Hepatocyte (in vitro differentiated cells): ENCODE measurements around the gene CXCR4.

Experiments
- EZH2 ChIP-seq: fragments of 200-600 bp; sonication (generic); IDR thresholded peaks from 2 replicates; pipeline ENCODE4 v1.6.1; 2016; ENCODE audit warnings: antibody characterized with exemption, mild to moderate bottlenecking, borderline replicate concordance
- TF ChIP-seq, protein P1 (sequence below): fragments of 200-600 bp; sonication (generic); IDR thresholded peaks from 2 replicates; pipeline ENCODE4 v1.5.1; 2016; ENCODE audit warnings: antibody characterized with exemption, mild to moderate bottlenecking; ENCODE audit not compliant: poor library complexity

DNA sequence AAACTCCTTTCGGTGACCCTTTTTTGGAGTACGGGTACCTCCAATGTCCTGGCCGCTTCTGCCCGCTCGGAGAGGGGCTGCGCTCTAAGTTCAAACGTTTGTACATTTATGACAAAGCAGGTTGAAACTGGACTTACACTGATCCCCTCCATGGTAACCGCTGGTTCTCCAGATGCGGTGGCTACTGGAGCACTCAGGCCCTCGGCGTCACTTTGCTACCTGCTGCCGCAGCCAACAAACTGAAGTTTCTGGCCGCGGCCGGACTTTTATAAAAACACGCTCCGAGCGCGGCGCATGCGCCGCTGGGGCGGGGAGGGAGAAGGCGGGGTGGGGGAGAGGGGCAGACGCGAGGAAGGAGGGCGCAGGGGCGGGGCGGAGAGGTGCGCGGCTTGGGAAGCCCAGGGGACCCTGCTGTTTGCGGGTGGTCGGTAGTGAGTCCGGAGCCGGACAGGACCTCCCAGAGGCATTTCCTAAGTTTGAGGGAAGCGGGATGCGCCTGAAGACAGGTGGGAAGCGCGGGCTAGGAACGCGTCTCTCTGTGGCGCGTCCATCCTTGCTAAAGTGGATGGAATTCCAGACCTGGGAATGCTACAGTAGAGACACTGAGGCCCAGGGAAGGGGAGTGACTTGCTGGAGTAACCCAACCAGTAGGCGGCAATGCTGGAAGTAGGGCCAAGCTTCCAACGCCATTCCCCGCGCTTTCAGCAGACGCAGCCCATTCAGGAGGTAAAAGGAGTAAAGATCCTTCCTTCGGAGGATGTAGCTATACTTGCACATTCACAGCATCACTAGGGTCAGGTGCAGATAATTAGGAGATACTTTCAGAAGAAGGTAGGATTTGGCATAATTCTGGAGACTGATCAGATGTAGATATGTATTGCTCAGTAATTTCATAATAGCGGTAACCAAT is at the start of gene CXCR4:
- TF ChIP-seq, protein P1, sequence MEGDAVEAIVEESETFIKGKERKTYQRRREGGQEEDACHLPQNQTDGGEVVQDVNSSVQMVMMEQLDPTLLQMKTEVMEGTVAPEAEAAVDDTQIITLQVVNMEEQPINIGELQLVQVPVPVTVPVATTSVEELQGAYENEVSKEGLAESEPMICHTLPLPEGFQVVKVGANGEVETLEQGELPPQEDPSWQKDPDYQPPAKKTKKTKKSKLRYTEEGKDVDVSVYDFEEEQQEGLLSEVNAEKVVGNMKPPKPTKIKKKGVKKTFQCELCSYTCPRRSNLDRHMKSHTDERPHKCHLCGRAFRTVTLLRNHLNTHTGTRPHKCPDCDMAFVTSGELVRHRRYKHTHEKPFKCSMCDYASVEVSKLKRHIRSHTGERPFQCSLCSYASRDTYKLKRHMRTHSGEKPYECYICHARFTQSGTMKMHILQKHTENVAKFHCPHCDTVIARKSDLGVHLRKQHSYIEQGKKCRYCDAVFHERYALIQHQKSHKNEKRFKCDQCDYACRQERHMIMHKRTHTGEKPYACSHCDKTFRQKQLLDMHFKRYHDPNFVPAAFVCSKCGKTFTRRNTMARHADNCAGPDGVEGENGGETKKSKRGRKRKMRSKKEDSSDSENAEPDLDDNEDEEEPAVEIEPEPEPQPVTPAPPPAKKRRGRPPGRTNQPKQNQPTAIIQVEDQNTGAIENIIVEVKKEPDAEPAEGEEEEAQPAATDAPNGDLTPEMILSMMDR: peak; percentile 14
- TF ChIP-seq EZH2: peak; percentile 47
